ACHN (cell line): ENCODE measurements around the gene LSM12.

Source experiments
- DNase-seq: peaks from one replicate; pipeline ENCODE4 v3.0.0-alpha.2; 2015
- in situ Hi-C: cut with HindIII; loops from 2 replicates; pipeline ENCODE4 v1.10.0; 2017; ENCODE audit warnings: low sequenced_read_pairs, low pct_ligation_motif_present, low pct_unique_long_range_greater_than_20kb

LSM12 gene

GRCh38 chr17:44079877-44080821 is 13.7 kb upstream of the LSM12 start:
- in situ Hi-C loops: no loop called here
- no peak for DNase-seq

- DNase-seq: no peak
- in situ Hi-C loops: no loop called here
These were observed 11.9 kb upstream of the LSM12 start for GRCh38 chr17:44078412-44078811.

GRCh38 chr17:44077595-44077909 is 11.1 kb upstream of the LSM12 start:
- no peak for DNase-seq
- in situ Hi-C loops: no loop called here

- in situ Hi-C loops: no loop called here
These were observed 10.5 kb upstream of the LSM12 start for GRCh38 chr17:44076716-44077594.

GRCh38 chr17:44075598-44076293 is 9.3 kb upstream of the LSM12 start:
- no peak for DNase-seq
- in situ Hi-C loops: no loop called here

More at GRCh38 chr17:44076716-44077594, 10.5 kb upstream of the LSM12 start:
- no peak for DNase-seq

GRCh38 chr17:44074911-44075285 is 8.4 kb upstream of the LSM12 start:
- no peak for DNase-seq
- in situ Hi-C loops: no loop called here

GRCh38 chr17:44074231-44074910 is 7.9 kb upstream of the LSM12 start:
- in situ Hi-C loops: no loop called here
- DNase-seq: no peak

GRCh38 chr17:44071772-44072171 is 5.3 kb upstream of the LSM12 start:
- DNase-seq: no peak
- in situ Hi-C loops: no loop called here

- DNase-seq: no peak
- in situ Hi-C loops: no loop called here
These were observed 4.7 kb upstream of the LSM12 start for GRCh38 chr17:44071198-44071520.

- in situ Hi-C loops: no loop called here
- peak; percentile 99 for DNase-seq
These were observed 4.2 kb upstream of the LSM12 start, which contains the start of gene G6PC3 for GRCh38 chr17:44070455-44071197. Gene G6PC3, plus strand, starts transcription at chr17:44070735. Its CDS starts 231 bp downstream, at chr17:44070966.

GRCh38 chr17:44069974-44070454 is 3.5 kb upstream of the LSM12 start:
- DNase-seq: peak; percentile 44
- in situ Hi-C loops: no loop called here

- in situ Hi-C loops: no loop called here
These were observed 1.1 kb upstream of the LSM12 start for GRCh38 chr17:44067545-44067940.

GRCh38 chr17:44065668-44066203 is 735 bp downstream of the LSM12 start:
- in situ Hi-C loops: no loop called here
- DNase-seq: peak; percentile 22

More at GRCh38 chr17:44067545-44067940, 1.1 kb upstream of the LSM12 start:
- DNase-seq: no peak

- DNase-seq: no peak
- in situ Hi-C loops: no loop called here
These were observed 2.5 kb downstream of the LSM12 start for GRCh38 chr17:44063704-44064639.

GRCh38 chr17:44062871-44063270 is 3.6 kb downstream of the LSM12 start:
- in situ Hi-C loops: no loop called here

GRCh38 chr17:44061446-44061845 is 5.0 kb downstream of the LSM12 start:
- in situ Hi-C loops: no loop called here

More at GRCh38 chr17:44062871-44063270, 3.6 kb downstream of the LSM12 start:
- DNase-seq: no peak

More at GRCh38 chr17:44061446-44061845, 5.0 kb downstream of the LSM12 start:
- no peak for DNase-seq
